ENCODE results near the gene SPTLC3.

- TF ChIP-seq POLR2AphosphoS5 (IDR thresholded peaks at IDR 0.05; ENCODE audit: low read depth, low read length) (no peak), REST (IDR thresholded peaks at IDR 0.05; ENCODE audit: insufficient read depth in 1 of 2, low read depth in 2 of 2, low read length in 2 of 2) (no peak)
Measured at GRCh38 chr20:13099676-13100075, 90.9 kb downstream of the SPTLC3 start.

Data from PFSK-1 (cell line).